CD4-positive, alpha-beta T cell treated with Interleukin-17A for 1 hour (primary cell): Measurements from ENCODE around the gene PTCHD1.

Experiments used
- DNase-seq: peaks from one replicate; pipeline ENCODE4 v3.0.0-alpha.2; 2020

Gene PTCHD1

DNA sequence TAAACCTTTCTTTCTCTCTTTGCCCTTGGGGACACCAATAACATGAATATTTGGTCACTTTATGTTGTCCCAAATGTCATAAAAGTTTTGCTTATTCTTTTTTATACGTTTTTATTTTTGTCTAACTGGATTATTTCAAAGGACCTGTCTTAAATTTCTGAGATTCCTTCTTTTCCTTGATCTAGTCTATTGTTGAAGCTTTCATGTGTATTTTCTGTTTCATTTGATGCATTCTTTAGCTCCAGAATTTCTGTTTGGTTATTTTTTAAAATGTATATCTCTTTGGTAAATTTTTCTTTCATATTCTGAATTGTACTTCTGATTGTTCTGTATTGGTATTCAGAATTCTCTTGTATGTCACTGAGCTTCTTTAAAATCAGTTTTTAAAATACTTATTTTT is 88.3 kb downstream of the PTCHD1 start:
- DNase-seq: no peak

GRCh38 chrX:23434356-23434884 is 99.8 kb downstream of the PTCHD1 start:
- no peak for DNase-seq

GRCh38 chrX:23435108-23435507 is 100.5 kb downstream of the PTCHD1 start:
- DNase-seq: no peak

DNA sequence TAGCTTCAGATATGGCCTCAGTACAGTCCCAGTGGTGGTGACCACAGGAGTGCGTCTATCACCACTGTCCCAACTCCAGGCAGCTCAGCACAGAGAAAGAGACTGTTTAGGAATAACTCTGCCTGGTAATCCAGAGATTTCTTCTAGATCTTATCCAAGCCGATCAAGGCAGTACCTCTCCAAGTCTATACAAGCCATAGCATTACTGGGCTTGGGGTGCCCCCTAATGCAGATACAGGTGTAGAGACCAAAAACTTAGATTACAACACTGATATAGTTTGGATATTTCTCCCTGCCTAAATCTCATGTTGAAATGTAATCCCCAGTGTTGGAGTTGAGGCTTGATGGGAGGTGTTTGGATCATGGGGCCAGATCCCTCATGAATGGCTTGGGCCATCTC is 100.9 kb downstream of the PTCHD1 start:
- no peak for DNase-seq

GRCh38 chrX:23436875-23437274 is 102.2 kb downstream of the PTCHD1 start:
- DNase-seq: no peak

DNA sequence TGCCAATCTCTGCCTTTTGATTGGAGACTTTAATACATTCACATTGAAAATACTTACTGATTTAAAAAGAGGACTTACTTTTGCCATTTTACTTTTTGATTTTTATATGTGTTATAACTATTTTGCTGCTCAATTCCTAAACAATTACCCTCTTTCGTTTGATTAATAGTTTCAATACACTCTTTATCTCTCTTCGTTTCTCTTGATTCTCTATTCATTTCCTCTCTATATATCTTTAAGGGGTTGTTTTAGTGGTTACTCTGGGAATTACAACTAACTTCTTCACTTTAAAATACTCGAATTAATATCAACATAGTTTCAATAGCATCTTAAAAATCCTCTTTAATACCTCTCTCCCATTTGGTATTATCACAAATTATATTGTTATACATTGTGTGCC is 116.6 kb downstream of the PTCHD1 start:
- no peak for DNase-seq
